A172 (cell line): Measurements from ENCODE around the gene FAM110D. TPM values are rescaled to one million over a fixed set of nuclear protein-coding genes. Genes with fewer than 3 reads are reported as not detected.

ENCODE experiments used
- DNase-seq: peaks from one replicate; pipeline ENCODE4 v3.0.0-alpha.2; 2015; ENCODE audit warnings: low spot score
- total RNA-seq: library from RNA; depleted of rRNA; stranded (reverse); fragments of >200 nt; shearing (Covaris generic); gene quantifications from 2 replicates; pipeline ENCODE4 v1.2.3, GENCODE V29; 2014

FAM110D gene
- total RNA-seq, 1 experiment from 2014 or later = 0.62 TPM

DNA sequence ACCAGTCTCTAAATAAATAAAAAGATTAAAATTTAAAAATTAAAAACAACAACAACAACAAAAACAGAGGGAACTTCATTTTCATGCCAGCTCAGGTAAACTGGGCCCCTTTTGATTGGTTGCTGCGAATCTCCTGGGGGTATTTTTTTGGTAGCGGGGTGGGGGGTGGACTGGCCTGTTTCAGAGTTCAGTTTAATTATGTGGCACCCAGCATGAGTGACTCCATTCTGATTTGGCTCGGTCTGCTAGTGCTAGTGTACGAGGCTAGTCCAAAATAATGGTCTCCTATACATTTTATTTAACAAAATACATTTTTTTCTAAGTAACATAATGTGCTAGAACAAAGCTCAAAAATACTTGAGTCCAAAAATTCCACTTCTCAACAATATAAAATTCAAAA is 29.1 kb upstream of the FAM110D start:
- DNase-seq = no peak

DNA sequence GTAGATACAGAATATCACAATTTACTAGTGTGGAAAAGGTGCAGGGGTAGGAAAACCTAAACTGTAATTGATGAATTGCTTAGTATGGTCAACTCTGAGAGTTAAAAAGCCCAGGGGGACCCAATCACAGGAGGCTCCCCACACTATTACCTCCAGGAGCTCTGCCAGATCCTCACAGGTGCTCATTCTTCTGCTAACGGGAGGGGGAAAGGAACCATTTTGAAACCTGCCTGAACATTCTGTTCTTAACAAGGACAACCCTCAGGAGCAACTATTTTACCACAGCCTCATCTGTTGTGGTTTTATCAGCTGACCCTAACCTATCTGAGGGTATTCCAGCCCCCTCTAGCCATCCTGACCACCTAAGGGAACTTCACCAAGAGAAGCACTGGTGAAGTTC is 28.2 kb upstream of the FAM110D start:
- no peak for DNase-seq

DNA sequence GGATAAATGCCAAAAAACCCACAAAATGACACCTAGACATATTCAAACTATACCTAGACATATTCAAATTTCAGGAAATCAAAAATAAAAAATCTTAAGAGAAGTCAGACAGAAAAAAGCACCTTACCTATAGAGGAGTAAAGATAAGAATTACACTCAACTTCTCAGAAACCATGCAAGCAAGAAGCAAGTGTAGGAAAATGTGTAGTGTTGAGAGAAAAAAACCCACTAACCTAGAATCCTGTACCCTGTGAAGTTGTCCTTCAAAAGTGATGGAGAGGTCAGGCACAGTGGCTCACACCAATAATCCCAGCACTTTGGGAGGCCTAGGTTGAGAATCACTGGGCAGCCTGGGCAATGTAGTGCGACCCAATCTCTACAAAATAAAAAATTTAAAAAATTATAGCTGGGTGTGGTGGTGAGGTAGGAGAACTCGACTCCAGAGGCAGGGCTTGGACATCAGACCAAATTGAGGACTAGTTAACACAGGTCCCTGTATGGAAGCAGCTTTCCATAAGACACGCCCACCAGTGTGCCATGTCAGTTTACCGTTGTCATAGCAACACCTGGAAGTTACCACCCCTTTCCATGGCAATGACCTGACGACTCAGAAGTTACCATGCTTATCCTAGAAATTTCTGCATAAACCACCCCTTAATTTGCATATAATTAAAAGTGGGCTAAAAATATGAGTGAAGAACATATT is 26.6 kb upstream of the FAM110D start:
- DNase-seq = peak; percentile 37

DNA sequence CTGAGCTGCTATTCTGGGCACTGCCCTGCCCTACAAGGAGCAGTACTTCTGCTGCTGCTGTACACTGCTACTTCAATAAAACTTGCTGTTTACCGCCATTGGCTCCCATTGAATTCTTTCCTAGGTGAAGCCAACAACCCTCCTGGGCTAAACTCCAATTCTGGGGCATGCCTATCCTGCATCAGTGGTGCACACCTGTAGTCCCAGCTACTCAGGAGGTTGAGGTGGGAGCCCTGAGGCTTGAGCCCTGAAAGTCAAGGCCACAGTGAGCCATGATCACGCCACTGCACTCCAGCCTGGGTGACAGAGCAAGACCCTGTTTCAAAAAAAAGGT is 26.1 kb upstream of the FAM110D start:
- no peak for DNase-seq

DNA sequence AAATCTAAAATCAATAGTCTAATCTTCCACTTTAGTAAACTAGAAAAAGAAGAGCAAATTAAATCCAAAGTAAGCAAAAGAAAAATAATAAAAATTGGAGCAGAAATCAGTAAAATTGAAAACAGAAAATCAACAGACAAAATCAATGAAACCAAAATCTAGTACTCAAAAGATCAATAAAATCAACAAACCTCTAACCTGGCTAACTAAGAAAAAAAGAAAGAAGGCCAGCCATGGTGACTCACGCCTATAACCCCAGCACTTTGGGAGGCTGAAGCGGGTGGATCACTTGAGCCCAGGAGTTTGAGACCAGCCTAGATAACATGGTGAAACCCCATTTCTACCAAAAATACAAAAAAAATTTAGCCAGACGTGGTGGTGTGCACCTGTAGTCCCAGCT is 24.4 kb upstream of the FAM110D start:
- DNase-seq = no peak

GRCh38 chr1:26138974-26139558 is 19.8 kb upstream of the FAM110D start:
- DNase-seq = no peak

DNA sequence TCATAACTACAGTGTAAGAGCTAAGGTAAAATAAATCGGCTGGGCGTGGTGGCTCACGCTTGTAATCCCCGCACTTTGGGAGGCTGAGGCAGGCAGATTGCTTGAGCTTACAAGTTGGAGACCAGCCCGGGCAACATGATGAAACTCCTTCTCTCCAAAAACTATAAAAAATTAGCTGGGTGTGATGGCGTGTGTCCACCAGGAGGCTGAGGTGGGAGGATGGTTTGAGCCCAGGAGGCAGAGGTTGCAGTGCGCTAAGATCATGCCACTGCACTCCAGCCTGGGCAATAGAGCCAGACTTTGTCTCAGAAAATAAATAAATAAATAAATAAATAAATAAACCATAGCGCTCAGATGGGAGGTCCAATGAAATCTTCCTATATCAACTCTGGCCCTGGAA is 16.7 kb upstream of the FAM110D start:
- DNase-seq = no peak

DNA sequence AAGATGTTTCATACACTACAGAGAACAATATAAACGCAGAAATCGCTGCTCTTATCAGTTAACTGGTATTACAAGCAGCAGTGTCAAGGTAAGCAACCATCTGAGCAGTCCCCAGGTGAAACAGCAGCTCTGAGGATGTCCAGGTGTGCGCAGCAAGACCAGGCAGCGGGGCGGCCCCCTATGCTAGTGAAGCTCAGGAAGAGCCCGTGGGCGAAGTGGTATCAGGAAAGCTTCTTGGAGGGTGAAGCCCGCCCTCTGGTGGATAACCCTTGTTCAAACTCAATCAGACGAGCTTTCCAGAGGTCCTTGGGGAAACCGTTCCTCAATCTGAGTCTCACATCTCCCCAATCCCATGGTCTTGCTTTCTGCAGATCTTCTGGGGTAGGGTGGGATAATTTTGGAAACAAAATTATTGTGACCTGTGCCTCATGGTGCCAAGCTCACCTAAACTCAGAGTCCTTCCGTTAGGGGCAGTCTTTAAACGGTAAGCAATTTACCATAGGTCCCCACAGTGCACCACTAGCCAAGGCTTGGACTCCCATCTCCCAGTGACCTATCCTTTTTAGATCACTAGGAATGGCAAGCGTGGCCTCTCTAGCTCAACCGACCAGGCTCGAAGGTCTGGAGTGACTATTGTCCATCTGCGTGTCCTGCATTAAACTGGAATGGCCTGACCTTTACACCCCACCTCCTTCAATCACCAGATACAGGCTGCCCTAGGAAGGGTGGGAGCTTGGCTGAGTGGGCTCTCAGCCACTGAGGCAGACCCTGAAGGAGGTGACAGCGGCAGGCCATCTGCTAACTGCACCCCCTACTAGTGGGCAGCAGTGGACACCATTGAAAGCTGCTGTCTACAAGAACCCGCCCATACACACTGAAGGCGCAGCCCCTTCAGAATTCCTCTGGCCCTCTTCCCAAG is 13.6 kb upstream of the FAM110D start:
- peak; percentile 65 for DNase-seq

DNA sequence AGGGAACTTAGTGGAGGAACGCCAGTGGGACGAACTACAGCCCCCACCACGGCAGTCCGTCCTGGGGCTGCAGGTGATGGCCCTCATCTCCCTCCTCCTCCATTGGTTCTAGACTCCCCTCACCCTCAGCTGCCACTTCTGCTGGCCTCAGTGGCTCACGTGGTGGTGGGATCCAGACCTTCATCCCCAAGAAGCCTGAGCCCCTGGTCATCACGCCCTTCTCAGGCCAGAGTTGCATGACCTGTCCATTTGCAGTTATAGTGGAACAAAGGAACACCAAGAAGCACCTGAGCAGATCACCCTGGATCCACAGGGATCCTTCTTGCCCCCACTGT is 13.0 kb upstream of the FAM110D start:
- DNase-seq = no peak

GRCh38 chr1:26148887-26149286 is 10.0 kb upstream of the FAM110D start:
- no peak for DNase-seq

DNA sequence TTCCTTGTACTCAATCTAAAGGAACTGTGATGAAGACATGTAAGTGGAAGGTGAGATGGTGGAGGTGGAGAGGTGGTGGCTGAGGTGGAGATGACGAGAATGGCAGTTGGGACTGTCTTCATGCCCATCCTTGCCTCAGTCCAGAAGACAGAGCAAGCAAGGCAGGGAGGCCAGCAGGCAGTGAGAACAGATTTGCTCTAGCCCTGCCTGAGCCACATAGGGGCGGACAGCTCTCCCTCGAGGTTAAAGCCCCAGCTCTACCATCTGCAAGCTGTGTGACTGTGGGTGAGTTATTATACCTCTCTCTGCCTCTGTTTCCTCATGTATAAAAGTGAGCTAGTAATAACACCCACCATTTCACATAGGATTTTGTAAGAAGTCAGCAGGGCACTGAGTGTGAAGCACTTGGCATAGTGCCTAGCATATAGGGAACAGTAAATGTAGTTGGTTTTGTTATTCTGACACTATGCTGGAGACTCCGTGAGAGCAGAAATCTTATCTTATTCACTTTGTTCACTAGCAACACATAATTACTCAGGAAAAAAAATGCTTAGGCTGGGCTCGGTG is 4.8 kb upstream of the FAM110D start:
- no peak for DNase-seq

GRCh38 chr1:26154750-26155149 is 4.1 kb upstream of the FAM110D start:
- no peak for DNase-seq

GRCh38 chr1:26155370-26156284 is 3.3 kb upstream of the FAM110D start:
- DNase-seq = no peak

DNA sequence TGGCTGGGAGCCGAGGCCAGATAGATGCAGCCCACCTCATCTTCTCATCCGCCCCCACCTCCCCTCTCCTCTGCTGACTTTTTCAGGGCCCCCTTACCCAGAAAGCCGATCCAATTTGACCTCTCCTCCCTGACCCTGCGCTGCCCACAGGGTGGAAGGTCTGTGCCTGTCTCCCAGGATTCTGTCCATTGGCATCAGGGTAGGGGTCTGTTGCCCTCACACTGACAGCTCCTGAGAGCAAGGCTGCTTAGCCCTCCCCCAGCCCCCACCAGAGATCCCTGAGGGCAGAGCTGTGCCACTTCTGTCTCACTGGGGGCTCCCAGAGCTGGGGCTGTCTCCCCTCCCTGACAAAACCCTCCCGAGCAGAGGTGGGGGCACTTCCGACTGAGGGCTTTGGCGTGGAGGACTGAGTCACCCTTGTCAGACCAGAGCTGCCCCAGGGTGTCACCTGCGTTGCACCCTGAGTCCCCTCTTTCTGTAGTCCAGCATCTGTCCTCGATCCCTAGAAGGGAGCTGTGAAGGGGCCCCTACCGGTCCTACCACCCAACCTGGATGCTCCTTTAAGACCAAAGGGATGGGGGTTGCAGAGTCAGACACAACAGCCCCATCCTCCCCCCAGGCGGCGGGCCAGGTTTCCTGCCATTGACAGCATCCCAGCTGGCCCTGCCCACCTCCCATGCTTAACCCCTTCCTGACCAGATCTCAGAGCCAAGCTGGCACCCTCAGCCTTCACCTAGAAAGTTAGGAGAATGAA is 2.4 kb upstream of the FAM110D start:
- DNase-seq = peak; percentile 31

- DNase-seq = no peak
Observed at GRCh38 chr1:26158271-26158907, 490 bp upstream of the FAM110D start.

GRCh38 chr1:26159743-26160039 is 812 bp downstream of the FAM110D start:
- no peak for DNase-seq

DNA sequence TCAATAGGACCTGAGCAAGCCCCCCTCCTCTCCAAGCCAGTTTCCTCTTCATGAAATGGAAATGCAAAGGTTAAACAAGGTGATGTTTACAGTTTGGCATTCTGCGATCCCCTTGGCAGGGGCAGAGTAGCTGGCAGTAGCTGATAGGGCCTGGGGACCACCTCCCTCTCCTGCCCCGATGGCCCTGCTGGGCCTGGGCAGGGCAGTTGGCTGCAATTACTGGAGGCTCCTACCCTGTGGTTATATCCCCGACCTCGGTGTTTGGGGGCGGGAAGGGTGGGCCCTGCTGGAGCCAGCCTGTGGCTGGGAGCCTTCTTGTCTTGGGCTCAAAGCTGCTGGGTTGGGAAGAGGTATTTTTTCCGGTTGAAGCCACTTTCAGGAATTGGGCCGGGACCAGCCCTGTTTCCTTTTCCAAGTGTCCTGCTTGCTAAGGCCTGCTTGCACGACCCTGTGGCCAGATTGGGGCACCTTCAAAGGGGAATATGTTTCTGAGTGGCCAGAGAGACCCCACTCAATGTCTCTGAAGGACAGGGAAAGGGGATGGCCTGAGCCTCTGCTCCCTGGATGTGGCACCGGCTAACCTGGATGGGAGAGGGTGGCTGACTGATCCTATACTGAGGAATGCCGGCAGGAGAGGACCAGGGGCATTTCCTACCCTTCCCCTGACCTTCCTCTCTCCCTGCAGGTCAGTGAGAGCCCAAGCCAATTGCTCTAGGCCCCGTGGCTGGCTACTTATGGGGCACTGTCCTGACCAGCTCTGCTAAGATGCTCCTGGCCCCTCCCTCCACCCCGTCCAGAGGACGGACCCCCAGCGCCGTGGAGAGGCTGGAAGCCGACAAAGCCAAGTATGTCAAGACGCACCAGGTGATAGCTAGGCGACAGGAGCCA is 1.9 kb downstream of the FAM110D start:
- DNase-seq = no peak

- no peak for DNase-seq
Observed at GRCh38 chr1:26161415-26162219, 2.7 kb downstream of the FAM110D start.
